ENCODE data around the gene MESP2. TPM values are rescaled to one million over a fixed set of nuclear protein-coding genes. Genes with fewer than 3 reads are reported as not detected.
"Not testable (repeated sequence)": the region's sequence is repeated elsewhere in the genome, so short reads cannot be mapped to it uniquely, and the experiment has no call there.

Gene MESP2
- total RNA-seq, 4 donors from 2014 or later: 0.59 to 2.4 (median 0.83) TPM; not detected in 1

DNA sequence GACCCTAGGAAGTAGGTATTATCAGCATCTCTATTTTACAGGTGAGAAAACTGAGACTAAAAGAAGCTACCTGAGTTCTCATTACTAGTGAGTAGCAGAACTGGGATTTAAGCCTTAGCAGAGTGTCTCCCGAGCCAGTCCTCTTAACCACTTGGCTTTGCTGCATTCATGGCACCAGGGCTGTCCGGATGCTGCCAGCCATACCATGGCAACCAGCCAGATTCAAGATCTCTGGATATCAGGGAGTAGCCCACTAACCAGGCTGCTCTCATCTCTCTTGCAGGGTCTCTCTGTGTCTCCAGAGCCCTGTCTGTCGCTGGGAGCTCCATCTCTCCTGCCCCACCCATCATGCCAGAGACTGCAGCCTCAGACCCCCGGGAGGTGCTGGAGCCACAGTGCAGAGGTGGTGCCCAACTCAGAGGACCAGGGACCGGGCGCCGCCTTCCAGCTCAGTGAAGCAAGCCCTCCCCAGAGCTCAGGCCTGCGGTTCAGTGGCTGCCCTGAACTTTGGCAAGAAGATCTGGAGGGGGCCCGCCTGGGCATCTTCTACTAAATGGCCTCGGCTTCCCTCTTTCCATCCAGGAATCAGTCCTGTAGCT lies 1.7 kb downstream of the MESP2 start:
- H3K4me3 ChIP-seq: no peak overlapping the region
- no peaks in the 10 kb centered on the region for H3K9me3 ChIP-seq
- no peak for DNase-seq
- 40 to 74% methylated on average over 2 to 7 of the region's 10 CpGs for WGBS, 2 donors
- TF ChIP-seq, protein P1, sequence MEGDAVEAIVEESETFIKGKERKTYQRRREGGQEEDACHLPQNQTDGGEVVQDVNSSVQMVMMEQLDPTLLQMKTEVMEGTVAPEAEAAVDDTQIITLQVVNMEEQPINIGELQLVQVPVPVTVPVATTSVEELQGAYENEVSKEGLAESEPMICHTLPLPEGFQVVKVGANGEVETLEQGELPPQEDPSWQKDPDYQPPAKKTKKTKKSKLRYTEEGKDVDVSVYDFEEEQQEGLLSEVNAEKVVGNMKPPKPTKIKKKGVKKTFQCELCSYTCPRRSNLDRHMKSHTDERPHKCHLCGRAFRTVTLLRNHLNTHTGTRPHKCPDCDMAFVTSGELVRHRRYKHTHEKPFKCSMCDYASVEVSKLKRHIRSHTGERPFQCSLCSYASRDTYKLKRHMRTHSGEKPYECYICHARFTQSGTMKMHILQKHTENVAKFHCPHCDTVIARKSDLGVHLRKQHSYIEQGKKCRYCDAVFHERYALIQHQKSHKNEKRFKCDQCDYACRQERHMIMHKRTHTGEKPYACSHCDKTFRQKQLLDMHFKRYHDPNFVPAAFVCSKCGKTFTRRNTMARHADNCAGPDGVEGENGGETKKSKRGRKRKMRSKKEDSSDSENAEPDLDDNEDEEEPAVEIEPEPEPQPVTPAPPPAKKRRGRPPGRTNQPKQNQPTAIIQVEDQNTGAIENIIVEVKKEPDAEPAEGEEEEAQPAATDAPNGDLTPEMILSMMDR (IDR thresholded peaks at IDR 0.05): no peak
- no peak for TF ChIP-seq POLR2A (IDR thresholded peaks at IDR 0.05)
- H3K4me1 ChIP-seq: peaks cover 39 to 98% (median 44%) of the 10 kb centered on the region in 3 donors
- H3K36me3 ChIP-seq: no peaks in the 10 kb centered on the region
- H3K27me3 ChIP-seq: no peaks in the 10 kb centered on the region
- H3K27ac ChIP-seq: peak overlapping the region in 3 of 4 donors; percentile 14 to 69 (median 68)
- intact Hi-C loops (cut with DNase I): no loop called here

DNA sequence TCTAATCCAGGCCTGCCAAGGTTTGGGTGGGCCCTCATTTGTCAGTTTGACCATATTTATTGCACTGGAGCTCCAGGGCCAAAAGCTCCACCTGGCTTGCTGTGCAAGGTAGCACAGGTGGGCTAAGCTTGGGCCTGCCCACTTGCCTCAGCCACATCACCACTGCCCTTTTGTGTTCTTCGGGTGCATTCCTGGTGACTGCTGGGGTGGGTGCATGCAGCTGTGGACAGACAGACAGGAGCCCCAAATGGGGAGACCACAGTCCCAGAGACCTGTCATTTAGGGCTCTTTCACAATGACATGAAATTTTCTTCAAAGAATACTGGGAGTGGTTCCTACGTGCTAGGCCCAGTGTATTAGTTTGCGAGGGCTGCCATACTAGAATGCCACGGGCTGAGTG lies 2.7 kb downstream of the MESP2 start:
- no peaks in the 10 kb centered on the region for H3K36me3 ChIP-seq
- no peak for TF ChIP-seq POLR2A (IDR thresholded peaks at IDR 0.05)
- TF ChIP-seq, protein P1 (IDR thresholded peaks at IDR 0.05): no peak

DNA sequence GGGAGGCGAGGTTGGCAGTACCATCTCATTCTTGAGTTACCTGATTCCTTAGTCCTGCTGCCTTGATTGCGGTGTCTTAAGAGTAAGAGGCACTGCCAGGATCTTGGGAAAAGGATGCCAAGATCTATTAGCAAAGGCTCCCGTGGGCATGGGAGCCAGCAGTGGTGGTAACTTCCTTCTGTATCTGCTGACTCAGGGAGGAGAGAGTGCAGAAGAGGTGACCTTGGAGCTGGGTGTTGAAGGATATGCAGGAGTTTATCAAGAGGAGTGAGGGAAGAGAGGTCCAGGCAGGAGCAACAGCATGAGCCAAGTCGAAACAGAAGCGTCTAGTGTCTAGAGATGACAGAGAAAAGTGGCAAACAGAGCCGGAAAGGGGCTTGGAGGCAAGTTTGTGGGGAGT lies 4.5 kb downstream of the MESP2 start:
- DNase-seq: no peak
- peaks cover 33 to 97% (median 45%) of the 10 kb centered on the region in 3 donors for H3K4me1 ChIP-seq
- no peaks in the 10 kb centered on the region for H3K27me3 ChIP-seq
- H3K4me3 ChIP-seq: no peak overlapping the region
- TF ChIP-seq, protein P1 (IDR thresholded peaks at IDR 0.05): no peak
- TF ChIP-seq POLR2A (IDR thresholded peaks at IDR 0.05): no peak
- no peaks in the 10 kb centered on the region for H3K9me3 ChIP-seq
- H3K27ac ChIP-seq: peak overlapping the region; percentile 66 to 83 (median 78)
- 47 to 51% methylated on average over 6 of the region's 6 CpGs for WGBS, 2 donors
- no peaks in the 10 kb centered on the region for H3K36me3 ChIP-seq
- intact Hi-C loops (cut with DNase I): no loop called here

More for the DNA sequence above, 2.7 kb downstream of the MESP2 start:
- Histone ChIP-seq H3K27me3 (no peaks in the 10 kb centered on the region), H3K9me3 (no peaks in the 10 kb centered on the region), H3K4me3 (no peak overlapping the region), H3K4me1 (peaks cover 38 to 97% (median 44%) of the 10 kb centered on the region in 3 donors), H3K27ac (peak overlapping the region; percentile 14 to 69 (median 42))
- WGBS, 2 donors: 40 to 53% methylated on average over 2 to 3 of the region's 4 CpGs
- intact Hi-C loops (cut with DNase I): no loop called here
- DNase-seq: no peak

DNA sequence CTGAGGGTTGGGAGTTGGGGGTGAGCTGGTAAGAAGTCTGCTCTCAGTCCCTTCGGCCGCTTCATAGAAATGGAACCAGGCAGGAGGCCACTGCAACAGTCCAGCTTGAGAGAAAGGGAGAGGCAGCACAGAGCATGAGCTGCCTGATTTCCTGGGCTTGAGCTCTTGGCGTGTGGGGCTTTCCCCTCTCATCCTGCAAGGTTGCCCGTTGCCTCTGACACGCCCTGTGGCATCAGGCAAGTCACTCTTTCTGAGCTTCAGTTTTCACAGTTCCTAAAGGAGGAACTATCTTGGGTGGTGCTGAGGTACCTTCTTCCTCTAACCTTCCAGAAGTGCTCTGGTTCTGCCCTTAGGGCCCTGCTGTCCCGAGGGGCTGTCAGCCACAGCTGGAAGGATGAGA lies 4.9 kb downstream of the MESP2 start:
- peaks cover 28 to 96% (median 41%) of the 10 kb centered on the region in 3 donors for H3K4me1 ChIP-seq
- no peak overlapping the region for H3K4me3 ChIP-seq
- TF ChIP-seq, protein P1 (IDR thresholded peaks at IDR 0.05): no peak
- TF ChIP-seq POLR2A (IDR thresholded peaks at IDR 0.05): no peak
- intact Hi-C loops (cut with DNase I): no loop called here
- H3K9me3 ChIP-seq: no peaks in the 10 kb centered on the region
- H3K27me3 ChIP-seq: no peaks in the 10 kb centered on the region
- no peak for DNase-seq
- WGBS, 2 donors: 12 to 28% methylated on average over 3 to 4 of the region's 6 CpGs
- H3K27ac ChIP-seq: peak overlapping the region; percentile 66 to 83 (median 78)
- no peaks in the 10 kb centered on the region for H3K36me3 ChIP-seq

DNA sequence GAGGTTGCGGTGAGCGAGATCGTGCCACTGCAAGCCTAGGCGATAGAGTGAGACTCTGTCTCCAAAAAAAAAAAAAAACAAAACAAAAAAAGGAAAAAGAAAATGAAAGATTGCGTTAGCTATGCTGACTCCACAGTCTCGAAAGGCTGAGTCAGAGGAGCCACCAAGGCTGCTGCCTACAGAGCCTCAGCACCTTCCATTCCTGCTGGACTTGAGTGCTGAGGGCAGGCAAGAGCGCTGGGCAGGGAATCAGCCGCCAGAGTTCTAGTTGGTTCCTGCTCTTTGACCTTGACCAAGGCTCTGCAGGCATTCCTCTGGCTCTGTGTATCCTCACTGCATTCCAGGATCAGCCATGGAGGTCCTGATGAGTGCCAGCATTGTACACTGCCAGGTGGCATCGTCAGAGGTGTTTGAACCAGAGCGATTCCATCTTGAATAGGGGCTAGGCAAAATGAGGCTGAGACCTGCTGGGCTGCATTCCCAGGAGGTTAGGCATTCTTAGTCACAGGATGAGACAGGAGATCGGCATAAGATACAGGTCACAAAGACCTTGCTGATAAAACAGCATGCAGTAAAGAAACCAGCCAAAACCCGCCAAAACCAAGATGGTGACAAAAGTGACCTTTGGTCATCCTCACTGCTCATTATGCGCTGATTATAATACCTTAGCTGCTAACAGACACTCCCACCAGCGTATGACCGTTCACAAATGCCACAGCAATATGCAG lies 5.9 kb downstream of the MESP2 start:
- Histone ChIP-seq H3K27ac (peak overlapping the region; percentile 67 to 83 (median 78)), H3K36me3 (no peaks in the 10 kb centered on the region), H3K4me3 (no peak overlapping the region), H3K27me3 (no peaks in the 10 kb centered on the region), H3K9me3 (no peaks in the 10 kb centered on the region), H3K4me1 (peaks cover 25 to 86% (median 31%) of the 10 kb centered on the region in 3 donors)
- no peak for TF ChIP-seq POLR2A (IDR thresholded peaks at IDR 0.05)
- TF ChIP-seq, protein P1 (IDR thresholded peaks at IDR 0.05): no peak
- DNase-seq: no peak
- WGBS, 2 donors: 36 to 40% methylated on average over 10 to 14 of the region's 15 CpGs
- intact Hi-C loops (cut with DNase I): no loop called here

DNA sequence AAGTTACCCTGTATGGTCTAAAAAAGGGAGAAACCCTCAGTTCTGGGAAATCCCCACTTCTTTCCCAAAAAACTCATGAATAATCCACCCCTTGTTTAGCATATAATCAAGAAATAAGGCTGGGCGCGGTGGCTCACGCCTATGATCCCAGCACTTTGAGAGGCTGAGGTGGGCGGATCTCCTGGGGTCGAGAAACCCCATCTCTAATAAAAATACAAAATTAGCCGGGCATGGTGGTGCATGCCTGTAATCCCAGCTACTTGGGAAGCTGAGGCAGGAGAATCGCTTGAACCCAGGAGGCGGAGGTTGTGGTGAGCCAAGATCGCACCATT lies 6.5 kb downstream of the MESP2 start:
- intact Hi-C loops (cut with DNase I); H3K4me3 ChIP-seq; DNase-seq; H3K27me3 ChIP-seq; H3K36me3 ChIP-seq; H3K9me3 ChIP-seq: not testable (repeated sequence)
- 75 to 89% methylated on average over 9 of the region's 9 CpGs for WGBS, 2 donors
- peaks cover 25 to 81% (median 30%) of the 10 kb centered on the region in 3 donors for H3K4me1 ChIP-seq
- peak overlapping the region in 1 of 4 donors; percentile 83 for H3K27ac ChIP-seq

All from esophagus squamous epithelium (tissue), 5 donors.